GM21786 (cell line): Measurements from ENCODE around the gene FOXM1.

ENCODE experiments used
- ATAC-seq: cut with Tn5 transposase; IDR thresholded peaks from one replicate; pipeline ENCODE4 v1.9.1; 2021; ENCODE audit not compliant: unreplicated experiment

The FOXM1 gene

GRCh38 chr12:2877047-2877952 lies at the start of gene FOXM1, which contains the start of gene RHNO1:
Gene FOXM1 (minus strand): TSS chr12:2877174. CDS start chr12:2874478, 2,696 bp downstream.
Gene RHNO1 (plus strand): TSS chr12:2877223. CDS start chr12:2885367, 8,144 bp downstream.
- ATAC-seq: peak; percentile 69

- no peak for ATAC-seq
Measured at GRCh38 chr12:2925322-2925995, 48.5 kb upstream of the FOXM1 start.

- ATAC-seq: no peak
Measured at GRCh38 chr12:2924019-2924418, 47.0 kb upstream of the FOXM1 start.

GRCh38 chr12:2923057-2923456 lies 46.1 kb upstream of the FOXM1 start:
- ATAC-seq: no peak

- ATAC-seq: no peak
Measured at GRCh38 chr12:2922329-2922728, 45.4 kb upstream of the FOXM1 start.

GRCh38 chr12:2919249-2919648 lies 42.3 kb upstream of the FOXM1 start:
- ATAC-seq: no peak

GRCh38 chr12:2912216-2912575 lies 35.2 kb upstream of the FOXM1 start:
- ATAC-seq: no peak

GRCh38 chr12:2904260-2904659 lies 27.3 kb upstream of the FOXM1 start:
- ATAC-seq: no peak

- no peak for ATAC-seq
Measured at GRCh38 chr12:2902272-2902880, 25.4 kb upstream of the FOXM1 start.

GRCh38 chr12:2900642-2901041 lies 23.7 kb upstream of the FOXM1 start:
- no peak for ATAC-seq

GRCh38 chr12:2897418-2897817 lies 20.4 kb upstream of the FOXM1 start:
- no peak for ATAC-seq

- no peak for ATAC-seq
Measured at GRCh38 chr12:2895511-2895910, 18.5 kb upstream of the FOXM1 start.

GRCh38 chr12:2895051-2895451 lies 18.1 kb upstream of the FOXM1 start:
- ATAC-seq: no peak

- no peak for ATAC-seq
Measured at GRCh38 chr12:2893007-2893406, 16.0 kb upstream of the FOXM1 start.

- ATAC-seq: no peak
Measured at GRCh38 chr12:2892246-2892645, 15.3 kb upstream of the FOXM1 start.

GRCh38 chr12:2891240-2892053 lies 14.5 kb upstream of the FOXM1 start:
- peak; percentile 10 for ATAC-seq

GRCh38 chr12:2890388-2891239 lies 13.6 kb upstream of the FOXM1 start, which contains the start of gene TULP3:
Gene TULP3 (plus strand): TSS chr12:2890891. CDS start chr12:2890948, 57 bp downstream.
- peak; percentile 98 for ATAC-seq

GRCh38 chr12:2890001-2890387 lies 13.0 kb upstream of the FOXM1 start:
- no peak for ATAC-seq

GRCh38 chr12:2886768-2887450 lies 9.9 kb upstream of the FOXM1 start:
- ATAC-seq: no peak
